GM21576 (cell line): ENCODE measurements around the gene MICU2.

Experiments
- ATAC-seq: cut with Tn5 transposase; IDR thresholded peaks from one replicate; pipeline ENCODE4 v1.9.1; 2021; ENCODE audit warnings: mild to moderate bottlenecking, moderate library complexity; ENCODE audit not compliant: unreplicated experiment

The MICU2 gene

DNA sequence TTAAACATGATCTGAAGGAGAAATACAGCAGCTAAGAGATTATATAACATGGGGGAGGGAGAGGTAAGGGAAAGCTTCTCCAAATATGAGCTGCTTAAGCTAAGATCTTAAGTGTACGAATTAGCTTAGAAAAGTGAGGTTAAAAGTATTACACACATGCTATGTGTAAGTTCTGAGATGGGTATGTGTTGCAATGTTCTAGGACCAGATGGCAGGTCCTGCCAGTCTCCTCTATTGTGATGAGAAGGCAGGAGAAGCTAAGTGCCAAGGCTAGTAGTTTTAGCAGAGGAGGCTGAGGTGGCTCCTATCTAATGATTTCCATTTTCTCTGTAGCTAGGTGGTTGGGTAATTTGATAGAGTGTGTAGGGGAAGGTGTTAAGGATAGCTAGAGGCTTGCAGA, 57.6 kb downstream of the MICU2 start:
- ATAC-seq: no peak

DNA sequence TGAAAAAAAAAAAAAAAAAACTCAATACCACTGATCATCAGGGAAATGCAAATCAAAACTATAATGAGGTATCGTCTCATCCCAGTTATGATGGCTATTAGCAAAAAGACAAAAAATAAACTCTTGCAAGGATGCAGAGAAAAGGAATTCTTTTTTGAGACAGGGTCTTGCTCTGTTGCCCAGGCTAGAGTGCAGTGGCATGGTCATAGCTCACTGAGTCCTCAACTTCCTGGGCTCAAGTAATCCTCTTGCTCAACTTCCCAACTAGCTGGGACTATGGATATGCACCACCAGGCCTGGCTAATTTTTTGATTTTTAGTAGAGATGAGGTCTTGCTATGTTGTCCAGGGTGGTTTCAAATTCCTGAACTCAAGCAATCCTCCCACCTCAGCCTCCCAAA, 59.5 kb downstream of the MICU2 start:
- no peak for ATAC-seq

DNA sequence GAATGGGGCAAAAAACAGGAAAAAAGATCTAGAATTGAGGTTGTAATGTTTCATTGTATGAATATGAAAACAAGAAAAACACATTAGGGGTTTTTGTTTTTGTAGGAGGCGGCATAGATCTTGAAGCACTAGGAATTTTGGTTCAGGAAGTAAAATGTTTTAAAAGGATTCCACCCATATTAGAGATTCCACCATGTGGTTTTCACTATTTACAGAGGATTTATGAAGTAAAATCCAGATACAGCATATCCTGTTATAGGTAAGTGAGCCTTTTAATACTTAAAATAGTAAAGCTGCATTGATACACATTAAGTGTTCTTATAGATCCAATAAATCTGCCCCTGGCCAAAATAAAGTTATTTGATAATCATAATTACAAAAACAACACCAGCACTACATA, 61.4 kb downstream of the MICU2 start:
- ATAC-seq: no peak

DNA sequence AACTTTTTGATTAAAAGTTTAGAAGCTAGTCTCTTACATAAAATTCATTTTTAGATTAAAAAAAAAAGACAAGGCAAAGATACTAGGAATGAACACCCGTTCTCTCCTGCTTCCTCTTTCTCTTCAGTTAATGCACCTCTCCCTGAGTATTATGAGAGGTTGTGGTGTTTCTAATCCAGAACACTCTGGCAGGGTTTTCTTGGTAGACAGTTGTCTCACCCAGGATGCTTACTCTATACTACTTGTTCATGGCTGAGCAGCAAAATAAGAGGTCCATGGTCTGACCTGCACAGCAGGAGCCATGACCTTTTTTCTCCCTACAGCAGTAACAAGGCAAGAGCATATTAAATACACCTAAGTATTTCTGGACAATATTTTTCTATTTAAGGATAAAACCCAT, 62.0 kb downstream of the MICU2 start:
- ATAC-seq: no peak

DNA sequence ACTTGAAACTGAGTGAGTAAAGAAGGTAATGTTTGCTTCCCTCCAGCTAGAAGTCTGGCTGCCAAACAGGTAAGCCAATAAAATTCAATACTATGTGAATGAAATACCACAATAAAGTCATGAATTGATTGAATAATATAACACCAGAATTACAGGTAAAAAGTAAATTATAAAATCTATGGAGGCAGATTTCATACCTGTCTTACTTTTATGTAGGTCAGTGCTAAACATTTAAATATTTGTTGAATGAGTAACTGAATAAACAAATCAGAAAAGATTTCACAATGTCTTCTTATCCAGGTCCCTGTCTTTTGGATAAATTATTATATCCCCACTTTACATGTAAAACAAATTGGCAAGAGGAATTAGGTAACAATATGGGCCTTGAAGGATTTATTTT, 62.7 kb downstream of the MICU2 start:
- ATAC-seq: no peak

DNA sequence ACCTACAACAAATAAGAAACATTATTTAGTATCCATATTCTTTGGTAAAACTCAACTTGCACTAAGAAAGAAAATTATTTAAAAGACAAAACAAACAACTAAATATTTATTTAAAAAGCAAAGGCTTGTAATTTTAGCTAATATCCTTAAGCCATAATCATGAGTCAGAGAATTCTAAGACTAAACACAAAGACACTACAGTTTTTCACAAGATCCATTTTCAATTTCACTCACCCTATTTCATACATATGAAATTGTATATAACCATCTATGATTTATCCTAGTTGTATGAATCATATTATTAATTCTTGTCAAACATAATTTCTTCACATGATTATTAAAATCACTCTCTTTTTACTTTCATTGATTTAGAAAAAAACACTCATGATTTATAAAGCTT, 64.3 kb downstream of the MICU2 start:
- no peak for ATAC-seq

DNA sequence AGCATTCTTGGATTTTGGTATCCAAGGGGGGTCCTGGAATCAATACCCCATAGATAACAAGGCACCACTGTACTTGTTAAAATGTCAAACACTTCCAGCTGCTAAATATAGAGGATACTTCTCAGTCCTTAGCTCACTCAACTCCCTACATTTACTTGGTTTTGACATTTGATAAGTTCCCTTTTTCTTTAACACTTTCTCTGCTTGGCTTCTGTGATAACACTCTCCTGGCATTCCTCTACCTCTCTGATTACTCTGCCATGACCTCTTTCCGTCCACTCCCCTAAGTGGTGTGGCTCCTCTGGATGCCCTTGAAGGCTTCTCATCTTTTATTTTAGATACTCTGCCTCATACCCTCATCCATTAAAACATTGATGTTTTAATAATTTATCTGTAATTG, 65.2 kb downstream of the MICU2 start:
- ATAC-seq: no peak

DNA sequence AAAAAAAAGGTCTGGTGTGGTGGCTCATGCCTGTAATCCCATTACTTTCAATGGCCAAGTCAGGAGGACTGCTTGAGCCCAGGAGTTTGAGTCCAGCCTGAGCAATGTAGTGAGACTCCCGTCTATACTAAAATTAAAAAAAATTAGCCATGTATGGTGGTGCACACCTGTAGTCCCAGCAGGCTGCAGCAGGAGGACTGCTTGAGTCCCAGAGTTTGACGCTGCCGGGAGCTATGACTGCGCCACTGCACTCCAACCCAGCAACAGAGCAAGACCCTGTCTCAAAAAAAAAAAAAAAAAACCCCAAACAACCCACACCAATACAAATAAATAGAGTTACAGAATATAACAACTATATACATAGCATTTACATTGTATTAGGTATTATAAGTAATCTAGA, 65.7 kb downstream of the MICU2 start:
- no peak for ATAC-seq

DNA sequence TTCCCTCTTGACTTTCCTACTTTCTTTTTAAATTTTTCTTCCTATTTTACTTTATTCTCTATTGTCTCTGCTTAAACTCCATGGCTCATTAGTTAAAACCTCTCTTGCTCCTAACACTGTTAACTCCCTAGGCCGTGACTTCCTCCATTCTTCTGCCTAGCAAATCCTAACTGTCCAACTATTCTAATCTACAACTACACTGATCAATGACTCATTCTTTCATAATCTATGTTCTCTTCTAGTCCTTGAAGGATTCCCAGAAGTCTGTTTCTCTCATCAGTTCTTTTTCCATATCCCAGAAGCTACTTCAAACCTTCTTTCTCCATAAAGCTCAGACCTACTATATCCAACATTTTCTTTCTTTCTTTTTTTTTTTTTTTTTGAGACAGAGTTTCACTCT, 66.9 kb downstream of the MICU2 start:
- ATAC-seq: no peak

DNA sequence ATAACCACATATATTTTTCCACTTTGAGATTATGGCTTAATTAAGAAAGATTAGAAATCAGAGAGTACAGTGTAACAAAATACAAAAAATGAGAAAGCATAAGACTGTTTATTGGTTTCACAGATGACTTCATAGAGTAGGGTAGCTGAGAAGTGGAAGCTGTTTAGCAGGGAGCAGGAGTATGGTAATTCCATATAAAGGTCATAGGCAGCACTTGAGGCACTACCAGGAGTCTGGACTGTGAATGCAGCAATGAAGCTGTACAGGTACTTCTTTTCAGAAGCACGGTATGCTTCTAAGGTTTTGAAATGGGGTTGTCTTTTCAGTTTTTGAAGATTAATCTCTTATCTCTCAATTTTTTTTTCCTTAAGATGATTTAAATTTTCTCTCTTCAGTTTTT, 69.2 kb downstream of the MICU2 start:
- ATAC-seq: no peak

DNA sequence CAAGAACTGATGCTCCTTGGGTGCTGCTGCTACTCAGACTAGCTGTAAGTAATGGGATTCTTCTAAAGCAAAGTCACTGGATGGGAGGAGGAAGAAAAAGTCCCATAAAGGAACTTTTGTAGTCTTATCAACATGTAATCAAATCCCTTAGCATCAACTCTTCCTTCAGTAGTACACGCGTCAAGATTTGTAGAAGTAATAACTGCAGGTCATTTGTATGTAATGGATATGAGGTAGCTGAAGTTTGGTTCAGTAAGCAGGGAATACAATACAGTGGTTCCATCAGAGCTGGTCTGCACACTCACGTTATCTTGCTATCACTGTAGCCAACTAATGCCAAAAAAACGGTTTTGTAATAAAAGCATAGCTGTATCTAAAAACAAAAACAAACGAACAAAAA, 72.5 kb downstream of the MICU2 start:
- no peak for ATAC-seq

DNA sequence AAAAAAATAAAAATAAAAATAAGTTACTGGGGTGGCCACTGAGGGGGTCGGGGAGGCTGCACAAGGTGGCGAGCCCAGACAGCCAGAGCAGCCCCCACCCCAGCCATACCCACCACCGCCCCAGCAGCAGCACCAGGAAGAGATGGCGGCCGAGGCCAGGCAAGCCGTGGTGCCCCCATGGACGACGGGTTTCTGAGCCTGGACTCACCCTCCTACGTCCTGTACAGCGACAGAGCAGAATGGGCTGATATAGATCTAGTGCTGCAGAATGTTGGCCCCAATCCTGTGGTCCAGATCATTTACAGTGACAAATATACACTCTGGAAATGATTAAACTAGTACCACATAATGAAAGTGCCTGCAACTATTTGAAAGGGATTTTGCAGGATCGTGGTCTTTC, 73.3 kb downstream of the MICU2 start:
- no peak for ATAC-seq

DNA sequence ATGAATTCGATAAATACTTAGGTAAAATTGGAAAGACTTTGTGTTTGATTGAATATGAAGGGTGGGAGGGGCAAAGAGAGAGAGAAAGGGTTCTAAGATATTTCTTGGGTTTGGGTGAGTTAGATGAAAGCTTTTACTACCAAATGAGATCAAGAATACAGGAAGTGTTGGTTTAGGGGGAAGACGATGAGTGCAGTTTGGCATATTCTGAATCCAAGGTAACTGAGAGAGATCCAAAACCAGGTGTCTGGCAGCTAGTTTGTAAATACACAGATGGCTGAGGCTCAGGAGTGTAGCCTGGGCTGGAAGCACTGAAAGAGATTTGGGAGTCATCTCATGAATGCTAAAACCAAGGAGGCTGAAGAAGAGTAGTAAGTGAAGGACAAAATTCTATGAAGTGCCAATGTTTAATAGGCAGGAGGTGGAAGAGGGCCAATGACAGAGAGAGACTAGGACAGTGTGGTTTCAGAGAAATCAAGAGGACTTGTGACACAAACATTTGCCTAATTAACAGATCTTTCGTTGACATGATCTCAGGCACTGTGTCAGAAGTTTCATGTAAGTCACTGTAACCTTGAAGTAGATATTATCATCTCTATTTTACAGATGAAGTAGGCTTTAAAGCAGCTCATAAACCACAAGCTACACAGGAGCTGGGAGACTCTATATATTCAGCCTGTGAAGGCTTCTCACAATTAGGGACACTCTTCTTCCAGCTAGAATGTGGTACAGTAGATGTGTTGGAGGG, 74.7 kb downstream of the MICU2 start:
- no peak for ATAC-seq

DNA sequence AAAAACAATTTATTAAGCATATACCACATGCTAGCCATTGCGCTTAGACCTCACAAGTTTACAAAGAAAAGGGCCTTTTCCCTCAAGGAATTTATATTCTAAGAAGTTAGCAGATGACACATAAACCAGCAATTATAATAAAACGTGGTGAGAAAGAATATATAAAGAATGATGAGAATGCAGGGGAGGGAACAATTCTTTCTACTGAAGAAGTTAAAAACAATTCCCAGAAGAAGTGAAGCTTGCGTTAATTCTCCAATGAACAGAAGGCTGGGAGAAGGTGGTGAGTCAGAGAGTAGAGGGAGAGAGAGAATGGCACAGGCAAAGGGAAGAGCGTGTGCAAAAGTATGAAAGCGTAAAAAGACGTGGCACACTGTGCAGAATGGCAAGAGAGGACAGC, 75.4 kb downstream of the MICU2 start:
- ATAC-seq: no peak

DNA sequence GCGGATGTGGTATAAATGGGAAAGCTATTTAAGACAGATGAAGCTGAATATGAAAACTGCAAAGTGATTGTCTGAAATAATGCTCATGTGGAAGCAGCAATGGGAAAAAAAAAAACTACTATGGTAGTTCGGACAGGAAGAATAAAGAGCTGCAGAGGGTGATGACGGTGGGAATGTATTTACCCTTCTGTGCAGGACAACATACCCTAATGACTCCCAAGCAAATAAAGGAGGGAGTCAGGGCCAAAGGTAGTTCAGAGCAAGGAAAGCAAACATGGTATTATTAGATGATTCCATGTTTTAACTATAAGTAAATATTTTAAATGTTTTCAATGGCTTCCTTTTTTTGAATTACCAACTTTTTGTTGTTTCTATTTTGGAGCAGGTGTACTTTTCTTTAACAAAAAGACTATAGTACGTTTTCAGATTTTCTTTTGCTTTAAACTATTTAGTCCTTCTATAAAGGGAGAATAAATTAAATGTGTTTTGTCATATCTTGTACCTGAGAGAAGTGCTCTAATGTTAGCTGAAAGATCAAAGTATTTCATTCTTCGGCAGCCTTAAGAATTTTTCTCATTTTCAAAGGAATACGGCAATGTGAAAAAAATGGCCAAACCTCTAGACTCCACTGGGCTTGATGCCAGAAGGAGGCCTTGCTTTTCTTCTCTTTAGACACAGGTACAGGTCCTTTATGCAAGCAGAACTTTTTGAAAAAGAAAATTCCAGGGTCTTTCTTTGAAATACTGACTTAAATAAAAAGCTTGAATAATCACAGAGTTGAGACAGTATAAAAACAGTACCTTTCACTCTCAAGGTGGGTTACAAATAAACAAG, 77.0 kb downstream of the MICU2 start:
- no peak for ATAC-seq

DNA sequence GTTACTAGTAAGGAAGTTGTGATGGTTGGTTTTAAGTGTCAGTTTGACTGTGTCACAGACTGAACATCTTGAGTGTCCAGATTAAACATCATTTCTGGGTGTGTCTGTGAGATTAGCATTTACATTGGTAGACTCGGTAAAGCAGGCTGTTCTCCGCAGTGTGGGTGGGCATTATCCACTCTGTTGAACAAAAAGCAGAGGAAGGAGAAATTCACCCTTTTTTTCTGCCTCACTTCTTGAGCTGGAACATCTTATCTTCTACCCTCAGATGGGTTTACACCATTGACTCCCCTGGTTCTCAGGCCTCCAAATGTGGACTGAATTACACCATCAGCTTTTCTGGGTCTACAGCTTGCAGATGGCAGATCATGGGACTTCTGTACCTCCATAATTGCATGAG, 81.1 kb downstream of the MICU2 start:
- no peak for ATAC-seq

DNA sequence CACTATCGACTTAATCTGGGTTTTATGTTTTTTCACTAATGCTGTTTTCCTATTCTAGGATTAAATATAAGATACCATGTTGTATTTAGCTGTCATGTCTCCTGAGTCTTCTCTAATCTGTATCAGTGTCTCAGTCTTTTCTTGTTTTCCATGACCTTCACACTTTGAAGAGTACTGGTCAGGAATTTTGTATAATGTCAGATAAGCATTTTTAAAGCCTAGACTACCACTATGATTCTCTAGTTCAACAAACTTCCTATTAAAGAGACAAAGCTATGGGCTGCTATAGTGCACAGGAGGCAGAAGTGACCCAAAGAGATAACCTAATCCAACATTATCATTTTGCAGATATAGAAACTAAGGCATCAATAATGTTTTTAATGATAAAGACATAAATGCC, 81.8 kb downstream of the MICU2 start:
- ATAC-seq: no peak

DNA sequence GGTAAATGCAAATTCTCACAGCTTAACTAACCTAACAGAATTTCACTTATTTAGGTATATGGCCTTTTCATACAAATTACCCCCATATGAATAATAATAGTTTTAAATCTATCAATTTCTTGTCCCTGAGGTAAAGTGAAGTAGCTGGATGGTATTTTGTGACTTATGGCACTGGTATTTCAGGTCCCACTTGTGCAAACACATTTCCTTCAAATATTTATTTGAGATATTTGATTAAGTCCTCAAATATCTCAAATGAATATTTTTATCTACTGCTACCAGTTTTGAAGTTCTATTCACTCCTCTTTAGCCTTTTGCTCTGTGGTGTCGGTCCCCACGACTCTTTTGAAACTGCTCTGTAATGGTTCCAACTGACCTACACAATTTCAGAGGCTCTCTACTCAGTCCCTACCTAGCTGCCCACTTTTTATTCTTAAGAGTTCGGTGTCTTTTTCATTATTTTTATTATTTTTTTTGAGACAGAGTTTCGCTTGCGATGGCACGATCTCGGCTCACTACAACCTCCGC, 85.3 kb downstream of the MICU2 start:
- ATAC-seq: no peak

DNA sequence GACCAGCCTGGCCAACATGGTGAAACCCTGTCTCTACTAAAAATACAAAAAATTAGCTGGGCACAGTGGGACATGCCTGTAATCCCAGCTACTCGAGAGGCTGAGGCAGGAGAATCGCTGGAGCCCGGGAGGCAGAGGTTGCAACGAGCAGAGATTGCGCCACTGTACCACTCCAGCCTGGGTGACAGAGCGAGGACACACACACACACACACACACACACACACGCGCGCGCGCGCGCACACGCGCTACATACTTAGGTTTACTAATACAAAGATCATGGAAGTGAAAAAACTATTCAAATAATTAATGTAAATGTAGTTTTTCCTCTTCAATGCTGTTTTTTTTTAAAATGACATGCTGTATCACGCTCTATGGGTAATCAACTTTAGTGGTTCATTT, 86.4 kb downstream of the MICU2 start:
- no peak for ATAC-seq

DNA sequence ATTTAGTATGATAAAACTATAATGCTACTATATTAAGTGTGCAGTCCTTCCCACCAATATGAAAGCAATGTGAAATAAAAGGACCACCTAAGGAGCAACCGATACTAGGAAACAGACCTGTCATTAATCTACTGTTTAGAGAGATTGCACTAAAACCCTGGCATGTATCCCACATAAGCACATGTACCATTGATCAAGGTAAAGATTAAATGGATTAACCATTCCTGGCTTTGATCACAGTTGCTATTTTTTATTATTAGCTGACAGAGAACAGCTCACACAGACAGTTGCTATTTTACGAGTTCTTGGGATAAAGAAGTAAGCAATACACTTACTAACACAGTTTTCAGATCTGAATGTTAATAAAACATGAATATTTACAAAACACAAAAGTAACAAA, 87.2 kb downstream of the MICU2 start:
- no peak for ATAC-seq

DNA sequence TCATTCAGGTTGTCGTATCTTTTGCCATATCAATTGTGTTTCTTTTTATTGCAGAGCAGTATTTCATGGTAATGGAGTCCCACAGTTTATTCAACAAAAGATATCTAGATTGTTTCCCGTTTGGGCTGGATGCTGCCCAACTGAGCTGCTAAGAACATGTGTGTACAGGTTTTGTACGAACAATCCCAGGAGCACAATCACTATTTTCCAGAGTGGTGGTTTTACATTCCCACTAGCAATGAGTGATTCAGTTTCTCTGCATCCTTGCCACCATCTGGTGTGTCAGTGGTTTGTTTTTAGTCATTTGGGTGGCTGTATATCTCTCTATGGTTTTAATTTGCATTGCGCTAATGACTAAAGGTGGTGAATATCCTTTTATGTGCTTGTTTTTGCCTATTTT, 92.1 kb downstream of the MICU2 start:
- no peak for ATAC-seq

DNA sequence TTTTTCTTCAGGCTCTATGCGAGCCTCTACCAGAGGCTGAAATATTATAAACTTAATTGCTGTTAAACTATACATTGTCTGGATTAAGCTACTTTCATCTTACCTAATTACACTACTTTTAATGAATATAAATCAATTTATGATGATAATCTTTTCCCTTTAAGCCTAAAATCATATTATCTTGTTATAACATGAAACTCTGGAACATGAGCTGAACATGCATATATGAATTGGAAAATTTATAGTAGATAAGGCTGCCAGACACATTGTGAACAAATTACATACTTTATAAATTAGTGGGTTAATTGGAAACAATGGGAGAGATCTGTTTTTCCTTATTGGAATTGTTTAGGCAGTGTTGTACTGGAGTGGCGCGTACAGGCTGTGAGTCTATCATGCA, 99.6 kb downstream of the MICU2 start:
- no peak for ATAC-seq
